GM12878 (cell line): Measurements from ENCODE around the gene PACS2. TPM values are rescaled to one million over a fixed set of nuclear protein-coding genes. Genes with fewer than 3 reads are reported as not detected.

Experiments
- ATAC-seq: fragments of 200-7000 bp; cut with Tn5 transposase; 3 replicates; pipeline ENCODE4 v1.9.1; 2020; ENCODE audit warnings: mild to moderate bottlenecking, moderate library complexity
- BruUV-seq: library from RNA; stranded (reverse); fragments of 400-500 nt; replicated peaks from 2 replicates; lab custom pipeline; 2021; lab: Mats Ljungman, UMichigan
- CTCF ChIA-PET: fragments of 300-600 bp; sonication (Branson Sonifier 250); formaldehyde crosslinking; extraction: SDS; loops from one replicate; lab custom pipeline; 2021; ENCODE audit warnings: inconsistent platforms; lab: Yijun Ruan, JAX
- POLR2A ChIA-PET: fragments of 350-600 bp; formaldehyde crosslinking; extraction: SDS; loops from one replicate; lab custom pipeline; 2021; ENCODE audit warnings: inconsistent platforms; lab: Charles Lee
- RAD21 ChIA-PET: fragments of 300-600 bp; sonication (Branson Sonifier 250); formaldehyde crosslinking; loops from one replicate; lab custom pipeline; 2023; ENCODE audit warnings: antibody characterized with exemption; ENCODE audit not compliant: unreplicated experiment; lab: Charles Lee
- SMC1A ChIA-PET: fragments of 300-600 bp; sonication (Branson Sonifier 250); formaldehyde crosslinking; loops from one replicate; lab custom pipeline; 2023; ENCODE audit not compliant: unreplicated experiment, uncharacterized antibody; lab: Charles Lee
- DNase-seq: peaks from one replicate; pipeline ENCODE4 v3.0.0-alpha.2; 2011; ENCODE audit warnings: low read depth, low spot score
- FAIRE-seq: peaks from 3 replicates; lab custom pipeline; 2011; peaks lifted over from hg19 to GRCh38; lab: Jason Lieb, UNC
- H2AFZ ChIP-seq: 2 replicates; pipeline ENCODE4 v1.6.0; 2011; ENCODE audit warnings: low read depth, low read length, control low read depth; ENCODE audit not compliant: control insufficient read depth
- H3K27ac ChIP-seq: 2 replicates; pipeline ENCODE4 v1.5.1; 2011; ENCODE audit warnings: control low read depth; ENCODE audit not compliant: control insufficient read depth, insufficient read depth
- H3K27me3 ChIP-seq, 2 experiments: replicated peaks in 1 of 2; 2 replicates each; pipeline versions ENCODE4 v1.6.0 to v1.6.1; 2011; ENCODE audit warnings: low read length in 1 of 2; ENCODE audit not compliant: control insufficient read depth in 2 of 2, insufficient read depth in 2 of 2
- H3K36me3 ChIP-seq, 2 experiments: 2 replicates each; pipeline ENCODE4 v1.5.1; 2011; ENCODE audit warnings: low read length in 1 of 2; ENCODE audit not compliant: control insufficient read depth in 2 of 2, insufficient read depth in 2 of 2
- H3K4me1 ChIP-seq: 2 replicates; pipeline ENCODE4 v1.6.1; 2011; ENCODE audit warnings: mild to moderate bottlenecking, low read length, moderate library complexity, mixed read lengths; ENCODE audit not compliant: control insufficient read depth, insufficient read depth
- H3K4me2 ChIP-seq: 2 replicates; pipeline ENCODE4 v1.6.0; 2011; ENCODE audit warnings: control low read depth; ENCODE audit not compliant: control insufficient read depth, insufficient read depth
- H3K4me3 ChIP-seq: fragments of 200-600 bp; sonication (generic); 2 replicates; pipeline ENCODE4 v1.5.1; 2016
- H3K79me2 ChIP-seq: 2 replicates; pipeline ENCODE4 v1.6.0; 2011; ENCODE audit warnings: low read length; ENCODE audit not compliant: control insufficient read depth, insufficient read depth
- H3K9ac ChIP-seq: 2 replicates; pipeline ENCODE4 v1.8.0; 2011; ENCODE audit warnings: low read length, control low read depth, mixed read lengths; ENCODE audit not compliant: control insufficient read depth, insufficient read depth
- H3K9me3 ChIP-seq: replicated peaks from 3 replicates; pipeline ENCODE4 v1.5.1; 2011; ENCODE audit warnings: mild to moderate bottlenecking, low read length; ENCODE audit not compliant: control insufficient read depth, insufficient read depth
- H4K20me1 ChIP-seq: 2 replicates; pipeline ENCODE4 v1.6.0; 2011; ENCODE audit not compliant: control insufficient read depth, insufficient read depth
- ASH2L ChIP-seq: fragments of 300-600, 200-600 bp; sonication (generic); IDR thresholded peaks from 2 replicates; pipeline ENCODE4 v1.6.1; 2017; ENCODE audit warnings: low read depth, mild to moderate bottlenecking, borderline replicate concordance
- CBFB ChIP-seq: IDR thresholded peaks from 2 replicates; pipeline ENCODE4 v1.6.1; 2016; ENCODE audit warnings: antibody characterized with exemption, low read depth
- CBX5 ChIP-seq: sonication (generic); IDR thresholded peaks from 2 replicates; pipeline ENCODE4 v1.6.1; 2016; ENCODE audit warnings: low read depth, moderate library complexity, mild to moderate bottlenecking, inconsistent platforms
- CHD2 ChIP-seq: IDR thresholded peaks from 2 replicates; pipeline ENCODE4 v1.6.1; 2011; ENCODE audit warnings: low read depth, low read length, improper control_type of control experiment, borderline replicate concordance
- EGR1 ChIP-seq, 2 experiments: IDR thresholded peaks; 1 replicate in 1 of 2; 2 replicates in 1 of 2; pipeline ENCODE4 v1.6.1; 2011 to 2012; ENCODE audit warnings: low read depth in 2 of 2, low read length in 2 of 2, borderline replicate concordance in 1 of 2, mild to moderate bottlenecking in 1 of 2, moderate library complexity in 1 of 2
- NBN ChIP-seq: fragments of 450-650 bp; IDR thresholded peaks from 2 replicates; pipeline ENCODE4 v1.6.1; 2016
- SIN3A ChIP-seq: IDR thresholded peaks from 2 replicates; pipeline ENCODE4 v1.6.1; 2012; ENCODE audit warnings: low read depth, low read length, improper control_type of control experiment
- SMAD5 ChIP-seq: IDR thresholded peaks from 2 replicates; pipeline ENCODE4 v1.6.1; 2016; ENCODE audit warnings: antibody characterized with exemption, low read depth
- TARDBP ChIP-seq: IDR thresholded peaks from 2 replicates; pipeline ENCODE4 v1.6.1; 2016; ENCODE audit warnings: borderline replicate concordance
- YY1 ChIP-seq: IDR thresholded peaks from 2 replicates; pipeline ENCODE4 v1.6.1; 2011; ENCODE audit warnings: low read depth, mild to moderate bottlenecking, low read length
- ZNF622 ChIP-seq: fragments of 450-650 bp; IDR thresholded peaks from 2 replicates; pipeline ENCODE4 v1.6.1; 2017; ENCODE audit warnings: mild to moderate bottlenecking, inconsistent platforms
- ZZZ3 ChIP-seq: IDR thresholded peaks from 2 replicates; pipeline ENCODE4 v1.6.1; 2011; ENCODE audit warnings: low read depth; ENCODE audit not compliant: control insufficient read depth, insufficient read length
- WGBS: methylation state at CpG from one replicate; pipeline ENCODE4 v1.1.6; 2016; ENCODE audit warnings: low lambda C conversion rate; ENCODE audit not compliant: insufficient replicate concordance, insufficient coverage; ENCODE audit errors: missing lambda C conversion rate; 5-methylcytosine and 5-hydroxymethylcytosine counted together
- in situ Hi-C: fragments of 300-500 bp; cut with MboI; formaldehyde crosslinking; loops from 9 replicates; pipeline ENCODE4 v1.14.3; 2018; ENCODE audit warnings: mixed read lengths
- intact Hi-C: fragments of 100-400 bp; cut with micrococcal nuclease; formaldehyde crosslinking; loops from one replicate; pipeline ENCODE4 v1.14.2; 2022; ENCODE audit not compliant: unreplicated experiment
- polyA plus RNA-seq, 11 experiments: library from polyadenylated mRNA; depleted of rRNA in 4 of 11; unstranded in 6 of 11; stranded (reverse) in 5 of 11; fragments of >200 nt; fragmentation: Nextera tagmentation in 4 of 11; fragmentation: Illumina TruSeq in 1 of 11; extraction: Ambion mirVana in 4 of 11; extraction: Trizol in 1 of 11; gene quantifications; 1 replicate in 1 of 11; 2 replicates in 10 of 11; pipeline versions ENCODE4 v1.2.1 to v1.2.3, GENCODE V29; 2011 to 2016; ENCODE audit warnings: inconsistent platforms in 2 of 11, missing spikeins in 2 of 11, low read depth in 1 of 11
- total RNA-seq, 4 experiments: library from RNA; depleted of rRNA in 3 of 4; stranded (reverse); fragments of >200 nt in 3 of 4; fragmentation: Illumina TruSeq in 1 of 4; extraction: Trizol in 1 of 4; gene quantifications; 2 replicates each; pipeline versions ENCODE4 v1.2.1 to v1.2.3, GENCODE V29; 2013 to 2021
- TF ChIP-seq, protein P1 (sequence below): IDR thresholded peaks from 2 replicates; pipeline ENCODE4 v1.6.1; 2011; ENCODE audit warnings: mild to moderate bottlenecking, low read depth, low read length, moderate library complexity; ENCODE audit not compliant: insufficient replicate concordance
- TF ChIP-seq, protein P2 (sequence below): IDR thresholded peaks from 2 replicates; pipeline ENCODE4 v1.6.1; 2012; ENCODE audit warnings: improper control_type of control experiment, low read depth, low read length; ENCODE audit not compliant: insufficient replicate concordance
- TF ChIP-seq, protein P3 (sequence below): fragments of 450-650 bp; IDR thresholded peaks from 2 replicates; pipeline ENCODE4 v1.6.1; 2017; ENCODE audit warnings: borderline replicate concordance

Gene PACS2
- total and polyA plus RNA-seq, 10 of the 15 experiments (the other 5 are each of a cell fraction or from before 2014, with no cell fraction given), result 0.21 to 37.3 (median 9.4) TPM

DNA sequence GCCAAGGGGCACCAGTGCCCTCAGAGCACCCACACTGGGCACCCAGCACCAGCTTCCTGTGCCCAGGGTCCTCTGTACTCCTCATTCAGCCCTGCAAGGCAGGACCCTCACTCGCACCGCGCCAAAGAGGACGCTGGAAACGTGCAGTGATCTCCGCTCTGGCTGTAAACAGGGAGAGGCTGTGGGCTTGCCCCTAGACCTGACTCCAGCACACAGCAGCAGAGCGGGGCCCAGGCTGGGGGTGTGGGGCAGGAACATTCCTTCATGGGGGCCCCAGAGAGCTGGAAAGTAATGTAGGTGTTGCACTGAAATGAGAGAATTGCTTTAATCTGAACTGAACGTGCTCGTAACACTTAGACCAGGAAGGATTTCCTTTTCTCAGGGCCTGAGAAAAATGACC, 8.8 kb upstream of the PACS2 start:
- no peaks in the 10 kb centered on the region for H3K79me2 ChIP-seq
- 68% methylated on average over 9 of the region's 9 CpGs for WGBS
- ChIA-PET SMC1A (no interaction called here), POLR2A (no interaction called here), RAD21 (no interaction called here), CTCF (interaction anchor here (1.1 kb wide), 2 partner anchors 15 to 46 kb away, joined by 3 read pairs; no protein-coding TSS in a partner anchor)
- no peak overlapping the region for H3K4me2 ChIP-seq
- H3K9ac ChIP-seq, result no peak overlapping the region
- H3K4me3 ChIP-seq, result no peak overlapping the region
- FAIRE-seq (no peak), ATAC-seq (no peak), DNase-seq (no peak)
- BruUV-seq, result no TSS peak
- H4K20me1 ChIP-seq, result no peaks in the 10 kb centered on the region
- H3K36me3 ChIP-seq, result no peaks in the 10 kb centered on the region
- H3K9me3 ChIP-seq, result no peaks in the 10 kb centered on the region
- no peak overlapping the region for H3K27ac ChIP-seq
- no peaks in the 10 kb centered on the region; a peak in 1 of 4 replicates for H3K27me3 ChIP-seq
- intact Hi-C loops (no loop called here), in situ Hi-C loops (no loop called here)
- H3K4me1 ChIP-seq, result no peaks in the 10 kb centered on the region
- no peak overlapping the region for H2AFZ ChIP-seq
- TF ChIP-seq CBX5, result no peak
- TF ChIP-seq ZZZ3, result no peak
- TF ChIP-seq, protein P1, sequence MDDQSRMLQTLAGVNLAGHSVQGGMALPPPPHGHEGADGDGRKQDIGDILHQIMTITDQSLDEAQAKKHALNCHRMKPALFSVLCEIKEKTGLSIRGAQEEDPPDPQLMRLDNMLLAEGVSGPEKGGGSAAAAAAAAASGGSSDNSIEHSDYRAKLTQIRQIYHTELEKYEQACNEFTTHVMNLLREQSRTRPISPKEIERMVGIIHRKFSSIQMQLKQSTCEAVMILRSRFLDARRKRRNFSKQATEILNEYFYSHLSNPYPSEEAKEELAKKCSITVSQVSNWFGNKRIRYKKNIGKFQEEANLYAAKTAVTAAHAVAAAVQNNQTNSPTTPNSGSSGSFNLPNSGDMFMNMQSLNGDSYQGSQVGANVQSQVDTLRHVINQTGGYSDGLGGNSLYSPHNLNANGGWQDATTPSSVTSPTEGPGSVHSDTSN, result no peak
- no peak for TF ChIP-seq SIN3A
- TF ChIP-seq, protein P2, sequence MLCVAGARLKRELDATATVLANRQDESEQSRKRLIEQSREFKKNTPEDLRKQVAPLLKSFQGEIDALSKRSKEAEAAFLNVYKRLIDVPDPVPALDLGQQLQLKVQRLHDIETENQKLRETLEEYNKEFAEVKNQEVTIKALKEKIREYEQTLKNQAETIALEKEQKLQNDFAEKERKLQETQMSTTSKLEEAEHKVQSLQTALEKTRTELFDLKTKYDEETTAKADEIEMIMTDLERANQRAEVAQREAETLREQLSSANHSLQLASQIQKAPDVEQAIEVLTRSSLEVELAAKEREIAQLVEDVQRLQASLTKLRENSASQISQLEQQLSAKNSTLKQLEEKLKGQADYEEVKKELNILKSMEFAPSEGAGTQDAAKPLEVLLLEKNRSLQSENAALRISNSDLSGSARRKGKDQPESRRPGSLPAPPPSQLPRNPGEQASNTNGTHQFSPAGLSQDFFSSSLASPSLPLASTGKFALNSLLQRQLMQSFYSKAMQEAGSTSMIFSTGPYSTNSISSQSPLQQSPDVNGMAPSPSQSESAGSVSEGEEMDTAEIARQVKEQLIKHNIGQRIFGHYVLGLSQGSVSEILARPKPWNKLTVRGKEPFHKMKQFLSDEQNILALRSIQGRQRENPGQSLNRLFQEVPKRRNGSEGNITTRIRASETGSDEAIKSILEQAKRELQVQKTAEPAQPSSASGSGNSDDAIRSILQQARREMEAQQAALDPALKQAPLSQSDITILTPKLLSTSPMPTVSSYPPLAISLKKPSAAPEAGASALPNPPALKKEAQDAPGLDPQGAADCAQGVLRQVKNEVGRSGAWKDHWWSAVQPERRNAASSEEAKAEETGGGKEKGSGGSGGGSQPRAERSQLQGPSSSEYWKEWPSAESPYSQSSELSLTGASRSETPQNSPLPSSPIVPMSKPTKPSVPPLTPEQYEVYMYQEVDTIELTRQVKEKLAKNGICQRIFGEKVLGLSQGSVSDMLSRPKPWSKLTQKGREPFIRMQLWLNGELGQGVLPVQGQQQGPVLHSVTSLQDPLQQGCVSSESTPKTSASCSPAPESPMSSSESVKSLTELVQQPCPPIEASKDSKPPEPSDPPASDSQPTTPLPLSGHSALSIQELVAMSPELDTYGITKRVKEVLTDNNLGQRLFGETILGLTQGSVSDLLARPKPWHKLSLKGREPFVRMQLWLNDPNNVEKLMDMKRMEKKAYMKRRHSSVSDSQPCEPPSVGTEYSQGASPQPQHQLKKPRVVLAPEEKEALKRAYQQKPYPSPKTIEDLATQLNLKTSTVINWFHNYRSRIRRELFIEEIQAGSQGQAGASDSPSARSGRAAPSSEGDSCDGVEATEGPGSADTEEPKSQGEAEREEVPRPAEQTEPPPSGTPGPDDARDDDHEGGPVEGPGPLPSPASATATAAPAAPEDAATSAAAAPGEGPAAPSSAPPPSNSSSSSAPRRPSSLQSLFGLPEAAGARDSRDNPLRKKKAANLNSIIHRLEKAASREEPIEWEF, result no peak
- TF ChIP-seq CHD2, result no peak
- TF ChIP-seq, protein P3, sequence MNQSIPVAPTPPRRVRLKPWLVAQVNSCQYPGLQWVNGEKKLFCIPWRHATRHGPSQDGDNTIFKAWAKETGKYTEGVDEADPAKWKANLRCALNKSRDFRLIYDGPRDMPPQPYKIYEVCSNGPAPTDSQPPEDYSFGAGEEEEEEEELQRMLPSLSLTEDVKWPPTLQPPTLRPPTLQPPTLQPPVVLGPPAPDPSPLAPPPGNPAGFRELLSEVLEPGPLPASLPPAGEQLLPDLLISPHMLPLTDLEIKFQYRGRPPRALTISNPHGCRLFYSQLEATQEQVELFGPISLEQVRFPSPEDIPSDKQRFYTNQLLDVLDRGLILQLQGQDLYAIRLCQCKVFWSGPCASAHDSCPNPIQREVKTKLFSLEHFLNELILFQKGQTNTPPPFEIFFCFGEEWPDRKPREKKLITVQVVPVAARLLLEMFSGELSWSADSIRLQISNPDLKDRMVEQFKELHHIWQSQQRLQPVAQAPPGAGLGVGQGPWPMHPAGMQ, result no peak
- TF ChIP-seq NBN, result no peak
- TF ChIP-seq ASH2L, result no peak
- TF ChIP-seq CBFB, result no peak
- no peak for TF ChIP-seq ZNF622
- no peak for TF ChIP-seq YY1
- TF ChIP-seq EGR1 (IDR thresholded peaks at IDR 0.05; ENCODE audit: borderline replicate concordance in 1 of 2, low read depth in 2 of 2, low read length in 2 of 2), result no peak
- no peak for TF ChIP-seq SMAD5
- no peak for TF ChIP-seq TARDBP
